ENCODE data around the gene KRTAP10-8. TPM values are rescaled to one million over a fixed set of nuclear protein-coding genes. Genes with fewer than 3 reads are reported as not detected.

The KRTAP10-8 gene
- polyA plus RNA-seq, 1 donor from 2014 or later: not detected

DNA sequence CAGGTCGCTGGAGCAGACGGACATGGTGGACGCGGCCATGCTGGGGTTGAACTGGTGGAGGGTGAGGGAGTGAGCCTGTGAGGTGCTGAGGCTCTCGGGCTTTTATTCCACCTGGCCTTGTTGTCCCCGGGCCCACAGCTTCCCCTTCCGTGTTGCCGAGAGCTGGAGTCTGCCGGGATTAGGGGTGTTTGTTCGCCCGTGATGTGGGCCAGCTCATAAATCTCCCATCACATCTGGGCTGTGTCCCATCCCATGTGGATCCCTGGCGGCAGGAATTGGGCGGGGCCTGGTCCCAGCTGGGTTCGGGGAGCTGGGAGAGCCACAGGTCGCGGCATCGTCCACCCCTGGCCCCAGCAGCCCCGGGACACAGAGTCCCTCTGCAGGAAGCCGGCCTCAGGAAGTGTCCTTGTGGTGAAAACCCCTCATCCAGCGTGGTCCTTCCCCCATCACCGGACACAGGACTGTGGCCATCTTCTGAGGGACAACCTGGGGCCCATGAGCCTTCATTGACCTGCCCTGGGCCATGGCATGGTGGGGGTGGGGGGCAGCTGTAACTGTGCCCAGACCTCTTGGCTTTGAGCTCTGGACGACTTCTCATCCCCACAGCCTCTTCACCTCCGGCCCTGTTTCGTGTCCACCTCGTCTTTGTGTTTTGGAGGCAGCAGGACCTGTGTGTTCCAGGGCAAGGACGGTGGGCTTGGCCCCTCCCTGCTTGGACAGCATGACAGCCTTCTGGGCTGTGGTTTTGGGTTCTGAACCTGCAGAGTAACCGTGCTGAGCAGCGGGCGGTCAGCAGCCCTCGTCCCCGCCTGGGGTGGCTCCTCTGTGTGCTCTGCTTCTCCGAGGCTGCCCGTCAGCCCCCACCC lies 19.2 kb upstream of the KRTAP10-8 start, which contains the start of gene KRTAP10-6:
TSS of gene KRTAP10-6 (minus strand) at position 60 of the 866 bp plus-strand sequence. CDS start at position 39, 21 bp downstream.
- Histone ChIP-seq H3F3A (ENCODE audit: insufficient read depth, low read length, poor library complexity, severe bottlenecking) (no peaks in the 10 kb centered on the region), H3K36me3 (ENCODE audit: insufficient read depth, low read length) (no peaks in the 10 kb centered on the region), H3K9me2 (ENCODE audit: insufficient read depth, low read length) (no peaks in the 10 kb centered on the region), H3K27me3 (ENCODE audit: insufficient read depth, low read depth, low read length) (no peaks in the 10 kb centered on the region), H3K4me2 (ENCODE audit: low read length) (no peak within 1 kb of the TSS), H3K9ac (ENCODE audit: low read length) (no peak within 1 kb of the TSS), H3K79me2 (replicated peaks; ENCODE audit: insufficient read depth, low read length) (no peaks in the 10 kb centered on the region), H4K20me1 (ENCODE audit: insufficient read depth) (no peaks in the 10 kb centered on the region), H3K9me3 (ENCODE audit: low read length) (no peaks in the 10 kb centered on the region), H3K27ac (ENCODE audit: low read length) (no peak within 1 kb of the TSS), H3K4me3 (ENCODE audit: low read length) (no peak within 1 kb of the TSS), H2AFZ (ENCODE audit: low read depth, low read length) (no peak within 1 kb of the TSS)
- TF ChIP-seq SMC3 (conservative IDR thresholded peaks at IDR 0.05; ENCODE audit: poor library complexity) (no peak), TAF1 (IDR thresholded peaks at IDR 0.05; ENCODE audit: low read depth) (no peak), EZH2 (IDR thresholded peaks at IDR 0.05; ENCODE audit: borderline replicate concordance, insufficient read depth, low read length, poor library complexity, severe bottlenecking) (no peak), REST (IDR thresholded peaks at IDR 0.05; ENCODE audit: borderline replicate concordance) (no peak)

DNA sequence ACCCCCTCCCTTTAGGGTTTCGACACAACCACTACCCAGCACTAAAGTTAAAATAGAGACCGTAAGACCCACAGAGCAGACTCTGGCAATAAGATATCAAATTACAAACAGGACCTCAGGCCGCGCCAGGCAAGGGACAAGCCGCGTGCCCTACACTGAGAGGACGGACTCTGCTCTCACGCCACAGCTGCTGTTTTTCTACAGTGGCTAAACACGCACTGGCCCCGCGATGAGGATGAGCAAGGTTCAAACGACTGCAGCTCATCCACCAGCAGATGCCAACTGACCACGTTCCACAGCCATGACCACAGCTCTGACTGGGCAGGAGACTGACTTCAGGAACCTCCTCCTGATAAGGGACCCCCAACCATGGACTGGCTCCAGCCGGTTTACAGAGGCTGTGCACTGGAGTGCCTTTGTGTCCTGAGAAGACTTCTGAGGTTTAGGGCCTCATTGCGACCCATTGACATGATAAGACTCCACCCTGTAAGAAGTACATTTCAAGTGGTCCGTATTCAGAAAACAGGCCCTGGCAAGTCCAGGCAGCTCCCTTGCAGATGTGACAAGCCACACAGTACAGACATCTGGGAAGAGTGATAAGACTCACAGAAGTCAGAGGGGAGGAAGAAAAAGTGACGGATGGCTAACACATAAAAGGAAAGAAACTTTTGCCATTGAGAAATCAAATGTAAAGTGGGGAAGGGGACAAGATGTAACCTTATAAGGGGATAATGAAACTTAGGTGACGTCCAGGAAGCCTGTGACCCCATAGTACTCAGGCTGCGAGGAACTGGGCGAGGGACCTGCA lies 18.1 kb upstream of the KRTAP10-8 start:
- Histone ChIP-seq H3F3A (ENCODE audit: insufficient read depth, low read length, poor library complexity, severe bottlenecking) (no peaks in the 10 kb centered on the region), H4K20me1 (ENCODE audit: insufficient read depth) (no peaks in the 10 kb centered on the region), H3K4me2 (ENCODE audit: low read length) (no peak overlapping the region), H3K9ac (ENCODE audit: low read length) (no peak overlapping the region), H3K9me3 (ENCODE audit: low read length) (no peaks in the 10 kb centered on the region), H3K9me2 (ENCODE audit: insufficient read depth, low read length) (no peaks in the 10 kb centered on the region), H3K27ac (ENCODE audit: low read length) (no peak overlapping the region), H3K36me3 (ENCODE audit: insufficient read depth, low read length) (no peaks in the 10 kb centered on the region), H3K79me2 (replicated peaks; ENCODE audit: insufficient read depth, low read length) (no peaks in the 10 kb centered on the region), H3K4me3 (ENCODE audit: low read length) (no peak overlapping the region), H2AFZ (ENCODE audit: low read depth, low read length) (no peak overlapping the region), H3K27me3 (ENCODE audit: insufficient read depth, low read depth, low read length) (no peaks in the 10 kb centered on the region)
- no peak for TF ChIP-seq MXI1 (conservative IDR thresholded peaks at IDR 0.05; ENCODE audit: poor library complexity, severe bottlenecking)
- TF ChIP-seq EP300 (conservative IDR thresholded peaks at IDR 0.05; ENCODE audit: poor library complexity, severe bottlenecking): no peak
- TF ChIP-seq SMC3 (conservative IDR thresholded peaks at IDR 0.05; ENCODE audit: poor library complexity): no peak
- TF ChIP-seq TAF1 (IDR thresholded peaks at IDR 0.05; ENCODE audit: low read depth): no peak
- TF ChIP-seq, protein P1, sequence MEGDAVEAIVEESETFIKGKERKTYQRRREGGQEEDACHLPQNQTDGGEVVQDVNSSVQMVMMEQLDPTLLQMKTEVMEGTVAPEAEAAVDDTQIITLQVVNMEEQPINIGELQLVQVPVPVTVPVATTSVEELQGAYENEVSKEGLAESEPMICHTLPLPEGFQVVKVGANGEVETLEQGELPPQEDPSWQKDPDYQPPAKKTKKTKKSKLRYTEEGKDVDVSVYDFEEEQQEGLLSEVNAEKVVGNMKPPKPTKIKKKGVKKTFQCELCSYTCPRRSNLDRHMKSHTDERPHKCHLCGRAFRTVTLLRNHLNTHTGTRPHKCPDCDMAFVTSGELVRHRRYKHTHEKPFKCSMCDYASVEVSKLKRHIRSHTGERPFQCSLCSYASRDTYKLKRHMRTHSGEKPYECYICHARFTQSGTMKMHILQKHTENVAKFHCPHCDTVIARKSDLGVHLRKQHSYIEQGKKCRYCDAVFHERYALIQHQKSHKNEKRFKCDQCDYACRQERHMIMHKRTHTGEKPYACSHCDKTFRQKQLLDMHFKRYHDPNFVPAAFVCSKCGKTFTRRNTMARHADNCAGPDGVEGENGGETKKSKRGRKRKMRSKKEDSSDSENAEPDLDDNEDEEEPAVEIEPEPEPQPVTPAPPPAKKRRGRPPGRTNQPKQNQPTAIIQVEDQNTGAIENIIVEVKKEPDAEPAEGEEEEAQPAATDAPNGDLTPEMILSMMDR (IDR thresholded peaks at IDR 0.05; ENCODE audit: poor library complexity, severe bottlenecking): no peak
- no peak for TF ChIP-seq RAD21 (conservative IDR thresholded peaks at IDR 0.05)
- TF ChIP-seq POLR2AphosphoS5 (IDR thresholded peaks at IDR 0.05): no peak
- no peak for TF ChIP-seq REST (IDR thresholded peaks at IDR 0.05; ENCODE audit: borderline replicate concordance)
- no peak for TF ChIP-seq EZH2 (IDR thresholded peaks at IDR 0.05; ENCODE audit: borderline replicate concordance, insufficient read depth, low read length, poor library complexity, severe bottlenecking)
